ENCODE data around the gene UNC5A.
"Not testable (repeated sequence)": the region's sequence is repeated elsewhere in the genome, so short reads cannot be mapped to it uniquely, and the experiment has no call there.

UNC5A gene

GRCh38 chr5:176864755-176865154 is 54.4 kb downstream of the UNC5A start:
- no peak for DNase-seq (ENCODE audit: low spot score)

- DNase-seq (ENCODE audit: low spot score): no peak
These were observed 55.6 kb downstream of the UNC5A start for GRCh38 chr5:176865964-176866363.

GRCh38 chr5:176866707-176867310 is 56.5 kb downstream of the UNC5A start:
- DNase-seq (ENCODE audit: low spot score): no peak

GRCh38 chr5:176868126-176868525 is 57.8 kb downstream of the UNC5A start:
- DNase-seq (ENCODE audit: low spot score): no peak

- no peak for DNase-seq (ENCODE audit: low spot score)
These were observed 58.4 kb downstream of the UNC5A start for GRCh38 chr5:176868731-176869130.

GRCh38 chr5:176869501-176870109 is 59.2 kb downstream of the UNC5A start:
- no peak for DNase-seq (ENCODE audit: low spot score)

- peak; percentile 75 for DNase-seq (ENCODE audit: low spot score)
These were observed 59.8 kb downstream of the UNC5A start for GRCh38 chr5:176870110-176870591.

- not testable (repeated sequence) for DNase-seq (ENCODE audit: low spot score)
These were observed 60.3 kb downstream of the UNC5A start for GRCh38 chr5:176870644-176871043.

- not testable (repeated sequence) for DNase-seq (ENCODE audit: low spot score)
These were observed 62.2 kb downstream of the UNC5A start for GRCh38 chr5:176872586-176872985.

GRCh38 chr5:176873011-176873410 is 62.7 kb downstream of the UNC5A start:
- not testable (repeated sequence) for DNase-seq (ENCODE audit: low spot score)

GRCh38 chr5:176873541-176874172 is 63.3 kb downstream of the UNC5A start:
- no peak for DNase-seq (ENCODE audit: low spot score)

- no peak for DNase-seq (ENCODE audit: low spot score)
These were observed 63.9 kb downstream of the UNC5A start for GRCh38 chr5:176874198-176874780.

- DNase-seq (ENCODE audit: low spot score): no peak
These were observed 64.7 kb downstream of the UNC5A start for GRCh38 chr5:176875014-176875550.

GRCh38 chr5:176875783-176876505 is 65.6 kb downstream of the UNC5A start:
- DNase-seq (ENCODE audit: low spot score): no peak

GRCh38 chr5:176876506-176877431 is 66.4 kb downstream of the UNC5A start:
- no peak for DNase-seq (ENCODE audit: low spot score)

- no peak for DNase-seq (ENCODE audit: low spot score)
These were observed 67.5 kb downstream of the UNC5A start for GRCh38 chr5:176877793-176878331.

- no peak for DNase-seq (ENCODE audit: low spot score)
These were observed 68.1 kb downstream of the UNC5A start for GRCh38 chr5:176878463-176878862.

- DNase-seq (ENCODE audit: low spot score): no peak
These were observed 68.7 kb downstream of the UNC5A start for GRCh38 chr5:176878906-176879662.

GRCh38 chr5:176879663-176880361 is 69.5 kb downstream of the UNC5A start:
- DNase-seq (ENCODE audit: low spot score): no peak
